Embryonic facial prominence (tissue), 1 donor: ENCODE results near the gene VRK1.

Source experiments
- DNase-seq: peaks from one replicate; pipeline ENCODE4 v3.0.0-alpha.2; 2016; ENCODE audit errors: extremely low spot score

Gene VRK1

GRCh38 chr14:96790706-96791105 lies 6.5 kb upstream of the VRK1 start:
- DNase-seq: no peak

GRCh38 chr14:96792003-96792402 lies 5.2 kb upstream of the VRK1 start:
- DNase-seq: no peak

GRCh38 chr14:96792591-96792990 lies 4.6 kb upstream of the VRK1 start:
- DNase-seq: no peak

GRCh38 chr14:96793547-96793946 lies 3.6 kb upstream of the VRK1 start:
- DNase-seq: no peak

- DNase-seq: no peak
Measured at GRCh38 chr14:96795109-96795828, 1.9 kb upstream of the VRK1 start.

- DNase-seq: no peak
Measured at GRCh38 chr14:96797582-96798349, 584 bp downstream of the VRK1 start.

- no peak for DNase-seq
Measured at GRCh38 chr14:96798956-96799355, 1.8 kb downstream of the VRK1 start.

- no peak for DNase-seq
Measured at GRCh38 chr14:96799489-96800054, 2.4 kb downstream of the VRK1 start.

- no peak for DNase-seq
Measured at GRCh38 chr14:96801931-96802330, 4.7 kb downstream of the VRK1 start.

GRCh38 chr14:96802963-96803362 lies 5.8 kb downstream of the VRK1 start:
- DNase-seq: no peak

GRCh38 chr14:96803958-96804357 lies 6.8 kb downstream of the VRK1 start:
- DNase-seq: no peak

GRCh38 chr14:96804895-96805294 lies 7.7 kb downstream of the VRK1 start:
- no peak for DNase-seq

- no peak for DNase-seq
Measured at GRCh38 chr14:96805956-96806355, 8.8 kb downstream of the VRK1 start.

GRCh38 chr14:96806836-96807235 lies 9.7 kb downstream of the VRK1 start:
- no peak for DNase-seq

GRCh38 chr14:96808619-96809406 lies 11.6 kb downstream of the VRK1 start:
- no peak for DNase-seq

GRCh38 chr14:96811265-96811664 lies 14.1 kb downstream of the VRK1 start:
- no peak for DNase-seq

GRCh38 chr14:96811985-96812667 lies 14.9 kb downstream of the VRK1 start:
- no peak for DNase-seq

GRCh38 chr14:96816281-96816680 lies 19.1 kb downstream of the VRK1 start:
- no peak for DNase-seq

- DNase-seq: no peak
Measured at GRCh38 chr14:96817750-96818666, 20.8 kb downstream of the VRK1 start.

- DNase-seq: no peak
Measured at GRCh38 chr14:96821501-96821900, 24.3 kb downstream of the VRK1 start.

- DNase-seq: no peak
Measured at GRCh38 chr14:96823652-96824051, 26.5 kb downstream of the VRK1 start.
